Esophagus (tissue), 2 donors: ENCODE data around the gene RBM23. TPM values are rescaled to one million over a fixed set of nuclear protein-coding genes. Genes with fewer than 3 reads are reported as not detected.

Experiments used
- H3K27ac ChIP-seq, 2 donors: one replicate each; pipeline ENCODE4 v1.5.1; 2013; ENCODE audit warnings: low read depth in 2 of 2, mild to moderate bottlenecking in 2 of 2, inconsistent platforms in 1 of 2, low read length in 1 of 2, moderate library complexity in 1 of 2
- H3K27me3 ChIP-seq, 2 donors: one replicate each; pipeline ENCODE4 v1.6.1; 2013; ENCODE audit warnings: low read length in 2 of 2, control low read depth in 1 of 2, mild to moderate bottlenecking in 1 of 2; ENCODE audit not compliant: insufficient read depth in 2 of 2, control insufficient read depth in 1 of 2
- H3K36me3 ChIP-seq, 2 donors: one replicate each; pipeline ENCODE4 v1.6.1; 2013; ENCODE audit warnings: low read length in 1 of 2; ENCODE audit not compliant: control insufficient read depth in 2 of 2, insufficient read depth in 2 of 2
- H3K4me1 ChIP-seq, 2 donors: one replicate each; pipeline ENCODE4 v1.6.1; 2013; ENCODE audit warnings: low read length in 1 of 2; ENCODE audit not compliant: control insufficient read depth in 2 of 2, insufficient read depth in 2 of 2
- H3K4me3 ChIP-seq, 2 donors: one replicate each; pipeline ENCODE4 v1.5.1; 2013; ENCODE audit warnings: low read length in 2 of 2, mild to moderate bottlenecking in 2 of 2, low read depth in 1 of 2, moderate library complexity in 1 of 2
- H3K9me3 ChIP-seq, 2 donors: one replicate each; pipeline ENCODE4 v1.6.1; 2013; ENCODE audit warnings: mild to moderate bottlenecking in 2 of 2, low read depth in 1 of 2, low read length in 1 of 2, moderate library complexity in 1 of 2; ENCODE audit not compliant: control insufficient read depth in 2 of 2, insufficient read depth in 1 of 2
- WGBS, 2 donors: extraction: QIAGEN DNeasy Blood & Tissue Kit; methylation state at CpG; one replicate each; pipeline ENCODE4 v1.1.7; 2013; 5-methylcytosine and 5-hydroxymethylcytosine counted together
- polyA plus RNA-seq, 2 donors: library from polyadenylated mRNA; stranded (reverse); fragments of 200-250 nt; gene quantifications; one replicate each; pipeline ENCODE4 v1.2.3, GENCODE V29; 2013
- donor health status: healthy with polysubstance abuse.
- donor health status: Bipolar disorder and iron deficiency.

RBM23 gene
- polyA plus RNA-seq, 2 donors = 21.2 to 35.8 TPM

DNA sequence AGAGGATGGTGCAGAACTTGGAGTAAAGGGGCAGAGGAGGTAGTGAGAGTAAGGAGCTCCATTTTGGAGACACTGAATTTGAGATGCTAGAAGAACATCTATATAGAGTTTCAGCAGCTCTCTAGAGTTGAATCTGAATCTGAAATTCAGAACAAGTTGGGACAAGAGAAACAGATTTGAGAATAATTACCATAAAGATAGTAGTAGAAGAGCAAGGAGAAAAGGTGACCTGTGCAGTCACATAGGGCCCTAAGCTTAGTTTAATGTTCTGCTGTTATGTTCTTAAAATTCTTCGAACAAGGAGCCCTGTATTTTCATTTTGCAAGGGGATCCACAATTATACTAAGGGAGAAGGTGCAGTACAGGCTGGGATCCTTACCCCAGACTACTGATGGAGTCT is 28.5 kb downstream of the RBM23 start:
- no peaks in the 10 kb centered on the region for H3K36me3 ChIP-seq
- WGBS, 2 donors = 70 to 76% methylated on average over 1 of the region's 1 CpG

DNA sequence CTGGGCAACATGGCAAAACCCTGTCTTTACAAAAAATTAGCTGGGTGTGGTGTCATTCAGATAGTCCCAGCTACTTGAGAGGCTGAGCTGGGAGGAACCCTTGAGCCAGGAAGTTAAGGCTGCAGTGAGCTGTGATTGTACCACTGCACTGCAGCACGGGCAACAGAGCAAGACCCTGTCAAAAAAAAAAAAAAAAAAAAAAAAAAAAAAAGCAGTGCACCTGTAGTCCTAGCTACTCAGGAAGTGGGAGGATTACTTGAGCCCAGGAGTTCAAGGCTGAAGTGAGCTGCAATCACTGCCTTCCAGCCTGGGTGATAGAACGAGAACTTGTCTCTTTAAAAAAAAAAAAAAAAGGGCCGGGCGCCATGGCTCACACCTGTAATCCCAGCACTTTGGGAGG is 30.3 kb downstream of the RBM23 start:
- Histone ChIP-seq H3K4me1 (peaks cover 2 to 10% of the 10 kb centered on the region in 2 donors), H3K36me3 (no peaks in the 10 kb centered on the region), H3K9me3 (no peaks in the 10 kb centered on the region), H3K27me3 (no peaks in the 10 kb centered on the region), H3K27ac (no peak overlapping the region), H3K4me3 (no peak overlapping the region)
- WGBS, 2 donors = 47 to 63% methylated on average over 4 of the region's 4 CpGs

More for the DNA sequence above, 28.5 kb downstream of the RBM23 start:
- Histone ChIP-seq H3K27ac (no peak overlapping the region), H3K4me1 (peaks cover 2 to 10% of the 10 kb centered on the region in 2 donors), H3K27me3 (no peaks in the 10 kb centered on the region), H3K9me3 (no peaks in the 10 kb centered on the region), H3K4me3 (no peak overlapping the region)

GRCh38 chr14:22887990-22888378 is 31.0 kb downstream of the RBM23 start:
- no peaks in the 10 kb centered on the region for H3K36me3 ChIP-seq
- H3K27ac ChIP-seq = peak overlapping the region; percentile 14 to 65
- WGBS, 2 donors = 56 to 57% methylated on average over 5 of the region's 5 CpGs
- H3K27me3 ChIP-seq = no peaks in the 10 kb centered on the region
- H3K4me3 ChIP-seq = peak overlapping the region in 1 of 2 donors; percentile 43
- peaks cover 2 to 12% of the 10 kb centered on the region in 2 donors for H3K4me1 ChIP-seq
- H3K9me3 ChIP-seq = no peaks in the 10 kb centered on the region

- no peaks in the 10 kb centered on the region for H3K36me3 ChIP-seq
- H3K4me1 ChIP-seq = peaks cover 6 to 16% of the 10 kb centered on the region in 2 donors
- H3K9me3 ChIP-seq = no peaks in the 10 kb centered on the region
- no peaks in the 10 kb centered on the region for H3K27me3 ChIP-seq
- H3K27ac ChIP-seq = peak overlapping the region; percentile 65 to 87
- H3K4me3 ChIP-seq = peak overlapping the region; percentile 43 to 55
- 23 to 24% methylated on average over 11 of the region's 11 CpGs for WGBS, 2 donors
Measured at GRCh38 chr14:22887260-22887989, 31.5 kb downstream of the RBM23 start.

DNA sequence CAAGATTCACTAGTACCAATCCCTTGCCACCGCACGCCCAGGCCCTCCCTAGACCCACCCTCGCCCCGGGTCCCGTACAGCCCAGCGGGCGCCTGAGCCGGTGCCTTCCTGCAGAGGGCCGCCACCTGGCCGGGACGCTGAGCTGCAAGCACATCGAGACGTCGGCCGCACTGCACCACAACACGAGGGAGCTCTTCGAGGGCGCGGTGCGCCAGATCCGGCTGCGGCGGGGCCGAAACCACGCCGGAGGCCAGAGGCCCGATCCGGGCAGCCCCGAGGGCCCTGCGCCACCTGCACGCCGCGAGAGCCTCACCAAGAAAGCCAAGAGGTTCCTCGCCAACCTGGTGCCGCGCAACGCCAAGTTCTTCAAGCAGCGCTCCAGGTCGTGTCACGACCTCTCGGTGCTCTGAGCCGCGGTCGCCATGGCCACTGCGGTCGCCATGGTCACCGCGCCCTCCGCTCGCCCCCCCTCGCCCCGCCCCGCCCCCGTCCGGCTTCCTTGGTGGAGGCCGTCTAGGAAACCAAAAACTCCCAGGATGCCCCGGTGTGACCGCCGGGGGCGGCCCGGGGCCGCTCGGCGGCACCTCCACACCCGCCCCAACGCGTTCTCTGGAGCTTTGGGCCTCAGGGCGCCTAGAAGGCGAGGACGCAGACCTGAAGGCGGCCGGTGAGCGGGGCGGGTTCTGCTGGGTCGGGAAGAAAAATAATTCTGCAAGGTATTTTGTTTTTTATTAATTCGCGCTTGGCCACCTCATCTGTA is 32.3 kb downstream of the RBM23 start:
- peaks cover 6 to 16% of the 10 kb centered on the region in 2 donors for H3K4me1 ChIP-seq
- WGBS, 2 donors = 1 to 3% methylated on average over 77 of the region's 77 CpGs

GRCh38 chr14:22885975-22886374 is 33.0 kb downstream of the RBM23 start:
- whole genome bisulfite sequencing, 2 donors = 83 to 87% methylated on average over 21 of the region's 21 CpGs
- H3K4me1 ChIP-seq = peaks cover 6 to 16% of the 10 kb centered on the region in 2 donors

More for the DNA sequence above, 32.3 kb downstream of the RBM23 start:
- Histone ChIP-seq H3K36me3 (no peaks in the 10 kb centered on the region), H3K4me3 (peak overlapping the region; percentile 43 to 55), H3K27ac (peak overlapping the region; percentile 65 to 87), H3K27me3 (no peaks in the 10 kb centered on the region), H3K9me3 (no peaks in the 10 kb centered on the region)

GRCh38 chr14:22884738-22885523 is 34.0 kb downstream of the RBM23 start:
- Histone ChIP-seq H3K36me3 (no peaks in the 10 kb centered on the region), H3K4me1 (peaks cover 6 to 13% of the 10 kb centered on the region in 2 donors), H3K27ac (no peak overlapping the region), H3K4me3 (no peak overlapping the region), H3K9me3 (no peaks in the 10 kb centered on the region), H3K27me3 (no peaks in the 10 kb centered on the region)
- 87 to 91% methylated on average over 11 of the region's 11 CpGs for WGBS, 2 donors

More at GRCh38 chr14:22885975-22886374, 33.0 kb downstream of the RBM23 start:
- Histone ChIP-seq H3K27ac (peak overlapping the region in 1 of 2 donors; percentile 65), H3K4me3 (peak overlapping the region in 1 of 2 donors; percentile 55), H3K9me3 (no peaks in the 10 kb centered on the region), H3K36me3 (no peaks in the 10 kb centered on the region), H3K27me3 (no peaks in the 10 kb centered on the region)

DNA sequence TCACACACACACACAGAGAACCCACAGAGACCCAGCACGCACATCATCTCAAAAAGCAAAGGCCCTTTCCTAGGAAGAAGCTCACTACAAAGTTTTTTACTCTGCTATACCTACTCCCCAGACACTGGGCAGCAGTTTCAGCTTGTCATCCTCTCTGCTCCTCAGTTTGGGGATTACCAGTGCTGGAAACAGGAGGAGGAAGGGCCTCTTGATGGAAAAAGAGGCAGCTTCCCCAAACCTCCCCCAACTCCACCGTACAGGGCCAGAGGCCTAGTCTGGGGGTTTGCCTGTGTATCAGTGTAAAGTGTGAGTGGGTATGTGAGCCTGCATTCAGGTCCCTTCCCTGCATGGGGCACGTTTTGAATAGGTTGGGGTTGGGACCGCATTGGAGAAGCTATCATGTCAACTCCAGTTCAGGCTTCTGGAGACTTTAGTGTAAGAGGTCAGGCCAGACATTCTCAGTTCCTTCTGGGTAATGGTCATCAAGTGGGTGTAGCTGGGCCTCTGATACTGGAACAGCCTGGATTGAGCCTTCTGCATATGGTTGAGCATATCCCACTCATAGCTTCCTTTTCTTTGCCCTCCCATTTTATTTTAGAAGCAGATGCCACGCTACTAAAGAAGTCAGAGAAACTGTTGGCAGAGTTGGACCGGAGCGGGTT is 34.7 kb downstream of the RBM23 start:
- no peak overlapping the region for H3K27ac ChIP-seq
- 88 to 89% methylated on average over 7 of the region's 7 CpGs for WGBS, 2 donors
- no peaks in the 10 kb centered on the region for H3K9me3 ChIP-seq
- H3K36me3 ChIP-seq = peaks cover 0 to 1% of the 10 kb centered on the region in 2 donors
- H3K27me3 ChIP-seq = no peaks in the 10 kb centered on the region
- H3K4me3 ChIP-seq = no peak overlapping the region
- peaks cover 6 to 13% of the 10 kb centered on the region in 2 donors for H3K4me1 ChIP-seq
